ENCODE data around the gene HSPG2. TPM values are rescaled to one million over a fixed set of nuclear protein-coding genes. Genes with fewer than 3 reads are reported as not detected.
"Not testable (repeated sequence)": the region's sequence is repeated elsewhere in the genome, so short reads cannot be mapped to it uniquely, and the experiment has no call there.

HSPG2 gene
- 5.2 TPM for polyA plus RNA-seq (2012; ENCODE audit: low read depth, missing spikeins)

- no peak for FAIRE-seq
- DNase-seq (ENCODE audit: insufficient read length, low spot score) = no peak
Observed at GRCh38 chr1:21937034-21937371, at the start of gene HSPG2. Gene HSPG2, minus strand, starts transcription at chr1:21937310. Its CDS starts 93 bp downstream, at chr1:21937217.

GRCh38 chr1:21986386-21986785 is 49.3 kb upstream of the HSPG2 start:
- FAIRE-seq; DNase-seq (ENCODE audit: insufficient read length, low spot score): not testable (repeated sequence)

More at GRCh38 chr1:21937034-21937371, at the start of gene HSPG2:
- TF ChIP-seq POLR2A (IDR thresholded peaks at IDR 0.05; ENCODE audit: low read depth, low read length) = no peak
- TF ChIP-seq PAX5 (IDR thresholded peaks at IDR 0.05; ENCODE audit: insufficient read depth, low read length, severe bottlenecking) = no peak
- no peak for TF ChIP-seq POU2F2 (IDR thresholded peaks at IDR 0.05; ENCODE audit: low read depth, low read length)
- no peak for TF ChIP-seq POLR2AphosphoS5 (IDR thresholded peaks at IDR 0.05; ENCODE audit: low read depth, low read length)
- TF ChIP-seq SPI1 (IDR thresholded peaks at IDR 0.05; ENCODE audit: low read depth, low read length) = no peak
- TF ChIP-seq TAF1 (IDR thresholded peaks at IDR 0.05; ENCODE audit: low read depth, low read length) = no peak

- DNase-seq (ENCODE audit: insufficient read length, low spot score) = not testable (repeated sequence)
Observed at GRCh38 chr1:21985893-21986292, 48.8 kb upstream of the HSPG2 start.

GRCh38 chr1:21983539-21983938 is 46.4 kb upstream of the HSPG2 start:
- FAIRE-seq; DNase-seq (ENCODE audit: insufficient read length, low spot score): not testable (repeated sequence)

More at GRCh38 chr1:21985893-21986292, 48.8 kb upstream of the HSPG2 start:
- not testable (repeated sequence) for FAIRE-seq

GRCh38 chr1:21982122-21982521 is 45.0 kb upstream of the HSPG2 start:
- not testable (repeated sequence) for DNase-seq (ENCODE audit: insufficient read length, low spot score); FAIRE-seq

GRCh38 chr1:21981253-21981652 is 44.1 kb upstream of the HSPG2 start:
- not testable (repeated sequence) for FAIRE-seq; DNase-seq (ENCODE audit: insufficient read length, low spot score)

- DNase-seq (ENCODE audit: insufficient read length, low spot score); FAIRE-seq: not testable (repeated sequence)
Observed at GRCh38 chr1:21980515-21981220, 43.6 kb upstream of the HSPG2 start.

GRCh38 chr1:21978209-21978608 is 41.1 kb upstream of the HSPG2 start:
- FAIRE-seq; DNase-seq (ENCODE audit: insufficient read length, low spot score): not testable (repeated sequence)

- DNase-seq (ENCODE audit: insufficient read length, low spot score); FAIRE-seq: not testable (repeated sequence)
Observed at GRCh38 chr1:21976703-21977239, 39.7 kb upstream of the HSPG2 start, which contains the start of gene CELA3B. Gene CELA3B, plus strand, starts transcription at chr1:21977022. Its CDS starts 18 bp downstream, at chr1:21977040.

GRCh38 chr1:21975296-21975695 is 38.2 kb upstream of the HSPG2 start:
- FAIRE-seq; DNase-seq (ENCODE audit: insufficient read length, low spot score): not testable (repeated sequence)

GRCh38 chr1:21974699-21975098 is 37.6 kb upstream of the HSPG2 start:
- not testable (repeated sequence) for DNase-seq (ENCODE audit: insufficient read length, low spot score); FAIRE-seq

- FAIRE-seq; DNase-seq (ENCODE audit: insufficient read length, low spot score): not testable (repeated sequence)
Observed at GRCh38 chr1:21973948-21974347, 36.8 kb upstream of the HSPG2 start.

- not testable (repeated sequence) for DNase-seq (ENCODE audit: insufficient read length, low spot score); FAIRE-seq
Observed at GRCh38 chr1:21972973-21973441, 35.9 kb upstream of the HSPG2 start.

GRCh38 chr1:21970523-21970922 is 33.4 kb upstream of the HSPG2 start:
- DNase-seq (ENCODE audit: insufficient read length, low spot score); FAIRE-seq: not testable (repeated sequence)

GRCh38 chr1:21969066-21969465 is 32.0 kb upstream of the HSPG2 start:
- not testable (repeated sequence) for DNase-seq (ENCODE audit: insufficient read length, low spot score); FAIRE-seq

- DNase-seq (ENCODE audit: insufficient read length, low spot score); FAIRE-seq: not testable (repeated sequence)
Observed at GRCh38 chr1:21967216-21967615, 30.1 kb upstream of the HSPG2 start.

Measured in GM12891 (cell line).